ENCODE data around the gene AUTS2. TPM values are rescaled to one million over a fixed set of nuclear protein-coding genes. Genes with fewer than 3 reads are reported as not detected.

Gene AUTS2
- total and polyA plus RNA-seq, 2 donors, result 13.4 to 87.7 TPM

DNA sequence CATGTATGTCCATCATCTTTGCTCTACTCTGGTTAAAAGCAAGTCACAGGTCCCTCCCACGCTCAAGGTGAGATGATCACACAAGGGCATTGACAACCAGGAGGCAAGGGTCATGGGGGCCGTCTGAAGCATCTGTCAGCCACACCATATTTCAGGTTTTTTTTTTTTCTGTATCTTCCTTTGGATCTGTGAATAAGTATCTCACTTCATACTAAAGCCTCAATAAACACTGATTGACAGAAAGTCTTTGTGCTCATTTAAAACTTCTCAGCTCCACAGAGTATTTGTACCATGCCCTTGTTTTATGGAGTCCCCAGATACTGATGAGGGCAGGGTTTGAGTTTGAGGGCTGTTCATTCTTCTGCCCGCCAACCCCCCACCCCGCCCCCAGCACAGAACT is 45.0 kb downstream of the AUTS2 start:
- 92% methylated on average over 4 of the region's 4 CpGs for WGBS
- DNase-seq (ENCODE audit: extremely low spot score), result no peak
- Histone ChIP-seq H3K36me3 (ENCODE audit: insufficient read depth) (no peaks in the 10 kb centered on the region), H3K27ac (ENCODE audit: low read depth) (no peak overlapping the region), H3K4me1 (ENCODE audit: insufficient read depth) (no peaks in the 10 kb centered on the region), H3K4me3 (ENCODE audit: low read depth, low read length) (no peak overlapping the region)

GRCh38 chr7:69643708-69644445 is 45.6 kb downstream of the AUTS2 start:
- Histone ChIP-seq H3K27ac (ENCODE audit: low read depth) (no peak overlapping the region), H3K4me1 (ENCODE audit: insufficient read depth) (no peaks in the 10 kb centered on the region), H3K4me3 (ENCODE audit: low read depth, low read length) (no peak overlapping the region), H3K36me3 (ENCODE audit: insufficient read depth) (no peaks in the 10 kb centered on the region)
- DNase-seq (ENCODE audit: extremely low spot score), result no peak
- 84% methylated on average over 3 of the region's 3 CpGs for WGBS

DNA sequence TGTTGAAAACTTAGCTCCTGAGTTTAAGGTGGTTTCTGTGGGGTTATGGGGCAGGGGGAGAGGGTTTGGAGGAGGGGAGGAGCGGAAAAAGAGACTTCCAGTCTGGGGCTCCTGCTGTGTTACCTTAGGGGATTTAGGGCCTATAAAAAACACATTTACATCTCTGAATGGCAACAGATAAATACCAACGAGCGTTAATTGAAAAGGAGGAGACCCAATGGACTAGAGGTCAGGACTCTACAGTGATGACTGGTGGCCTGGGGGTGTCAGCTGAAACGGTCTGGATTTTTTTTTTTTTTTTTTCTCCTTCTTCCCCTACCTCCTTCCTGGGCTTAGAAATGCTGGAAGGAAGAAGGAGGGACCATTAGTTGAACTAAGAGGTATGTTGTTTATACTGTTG is 47.4 kb downstream of the AUTS2 start:
- no peaks in the 10 kb centered on the region for H3K36me3 ChIP-seq (ENCODE audit: insufficient read depth)
- no peak overlapping the region for H3K4me3 ChIP-seq (ENCODE audit: low read depth, low read length)
- no peaks in the 10 kb centered on the region for H3K4me1 ChIP-seq (ENCODE audit: insufficient read depth)
- DNase-seq (ENCODE audit: extremely low spot score), result no peak
- H3K27ac ChIP-seq (ENCODE audit: low read depth), result no peak overlapping the region
- 73% methylated on average over 4 of the region's 4 CpGs for WGBS

DNA sequence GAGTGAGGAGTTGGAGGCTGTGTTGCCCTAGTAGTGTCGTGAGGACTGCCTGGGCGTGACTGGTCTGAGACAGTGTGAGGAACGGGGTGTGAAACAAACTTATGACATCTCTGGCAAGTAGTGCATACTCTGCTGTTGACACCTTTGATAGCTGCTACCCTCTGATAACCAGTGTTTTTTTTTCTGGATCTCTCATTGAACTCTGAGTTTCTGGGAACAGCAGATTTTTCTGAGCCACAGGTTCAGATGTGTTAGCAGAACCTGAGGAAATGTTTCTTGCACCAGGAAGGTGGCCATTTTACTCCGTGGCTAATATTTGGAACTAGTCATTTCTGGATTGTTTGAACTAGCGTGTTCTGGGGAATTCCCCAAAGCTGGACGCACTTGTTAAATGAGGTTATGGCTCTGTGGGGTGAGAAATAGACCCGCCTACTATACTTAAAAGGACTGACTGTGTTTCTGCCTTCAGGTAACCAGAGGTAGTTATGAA is 52.9 kb downstream of the AUTS2 start:
- H3K4me1 ChIP-seq (ENCODE audit: insufficient read depth), result no peaks in the 10 kb centered on the region
- WGBS, result 91% methylated on average over 7 of the region's 7 CpGs
- DNase-seq (ENCODE audit: extremely low spot score), result no peak
- H3K4me3 ChIP-seq (ENCODE audit: low read depth, low read length), result no peak overlapping the region
- H3K36me3 ChIP-seq (ENCODE audit: insufficient read depth), result no peaks in the 10 kb centered on the region
- H3K27ac ChIP-seq (ENCODE audit: low read depth), result no peak overlapping the region

GRCh38 chr7:69652947-69653701 is 54.8 kb downstream of the AUTS2 start:
- WGBS, result 91% methylated on average over 3 of the region's 3 CpGs
- Histone ChIP-seq H3K4me1 (ENCODE audit: insufficient read depth) (no peaks in the 10 kb centered on the region), H3K4me3 (ENCODE audit: low read depth, low read length) (no peak overlapping the region), H3K27ac (ENCODE audit: low read depth) (no peak overlapping the region), H3K36me3 (ENCODE audit: insufficient read depth) (no peaks in the 10 kb centered on the region)
- DNase-seq (ENCODE audit: extremely low spot score), result no peak

DNA sequence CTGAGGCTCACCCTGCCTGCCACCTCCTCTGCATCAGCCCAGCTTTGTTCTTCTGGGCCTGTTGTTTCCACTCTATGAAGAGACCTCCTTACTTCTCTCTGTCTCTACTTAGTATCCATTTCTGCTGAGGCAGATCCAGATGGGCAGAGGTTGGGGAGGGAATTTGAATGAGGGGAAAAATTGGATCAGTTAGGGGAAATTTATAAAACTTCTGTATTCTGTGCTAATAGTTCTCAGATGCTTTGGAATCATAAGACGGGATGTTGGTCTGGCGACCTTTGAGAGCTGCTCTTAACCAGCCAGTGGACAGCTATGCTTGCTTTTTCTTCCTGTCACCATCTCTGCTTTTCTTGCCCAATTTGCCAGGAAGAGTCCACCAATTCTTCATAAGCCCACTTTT is 55.5 kb downstream of the AUTS2 start:
- WGBS, result 91% methylated on average over 2 of the region's 2 CpGs

DNA sequence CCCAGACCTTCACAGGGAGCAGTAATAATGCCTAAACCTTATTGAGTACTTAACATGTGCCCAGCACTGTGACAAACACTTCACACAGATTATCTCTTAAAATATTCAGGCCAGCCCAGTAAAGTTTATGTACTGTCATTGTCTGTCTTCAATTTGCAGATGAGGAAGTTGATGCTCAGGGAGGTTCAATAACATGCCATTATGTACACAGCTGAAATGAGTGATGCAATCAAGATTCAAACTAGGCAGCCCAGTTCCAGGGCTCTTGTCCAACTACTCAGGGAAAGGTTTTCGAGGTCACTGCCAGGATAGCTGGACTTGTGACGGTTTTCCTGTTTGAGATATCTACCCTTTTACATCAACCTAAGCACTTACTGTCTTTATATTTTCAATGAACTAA is 56.1 kb downstream of the AUTS2 start:
- H3K27ac ChIP-seq (ENCODE audit: low read depth), result no peak overlapping the region
- H3K4me1 ChIP-seq (ENCODE audit: insufficient read depth), result no peaks in the 10 kb centered on the region
- WGBS, result 77% methylated on average over 2 of the region's 2 CpGs
- no peak overlapping the region for H3K4me3 ChIP-seq (ENCODE audit: low read depth, low read length)
- no peaks in the 10 kb centered on the region for H3K36me3 ChIP-seq (ENCODE audit: insufficient read depth)
- DNase-seq (ENCODE audit: extremely low spot score), result no peak

More for the DNA sequence above, 55.5 kb downstream of the AUTS2 start:
- Histone ChIP-seq H3K27ac (ENCODE audit: low read depth) (no peak overlapping the region), H3K4me3 (ENCODE audit: low read depth, low read length) (no peak overlapping the region), H3K4me1 (ENCODE audit: insufficient read depth) (no peaks in the 10 kb centered on the region), H3K36me3 (ENCODE audit: insufficient read depth) (no peaks in the 10 kb centered on the region)
- DNase-seq (ENCODE audit: extremely low spot score), result no peak

DNA sequence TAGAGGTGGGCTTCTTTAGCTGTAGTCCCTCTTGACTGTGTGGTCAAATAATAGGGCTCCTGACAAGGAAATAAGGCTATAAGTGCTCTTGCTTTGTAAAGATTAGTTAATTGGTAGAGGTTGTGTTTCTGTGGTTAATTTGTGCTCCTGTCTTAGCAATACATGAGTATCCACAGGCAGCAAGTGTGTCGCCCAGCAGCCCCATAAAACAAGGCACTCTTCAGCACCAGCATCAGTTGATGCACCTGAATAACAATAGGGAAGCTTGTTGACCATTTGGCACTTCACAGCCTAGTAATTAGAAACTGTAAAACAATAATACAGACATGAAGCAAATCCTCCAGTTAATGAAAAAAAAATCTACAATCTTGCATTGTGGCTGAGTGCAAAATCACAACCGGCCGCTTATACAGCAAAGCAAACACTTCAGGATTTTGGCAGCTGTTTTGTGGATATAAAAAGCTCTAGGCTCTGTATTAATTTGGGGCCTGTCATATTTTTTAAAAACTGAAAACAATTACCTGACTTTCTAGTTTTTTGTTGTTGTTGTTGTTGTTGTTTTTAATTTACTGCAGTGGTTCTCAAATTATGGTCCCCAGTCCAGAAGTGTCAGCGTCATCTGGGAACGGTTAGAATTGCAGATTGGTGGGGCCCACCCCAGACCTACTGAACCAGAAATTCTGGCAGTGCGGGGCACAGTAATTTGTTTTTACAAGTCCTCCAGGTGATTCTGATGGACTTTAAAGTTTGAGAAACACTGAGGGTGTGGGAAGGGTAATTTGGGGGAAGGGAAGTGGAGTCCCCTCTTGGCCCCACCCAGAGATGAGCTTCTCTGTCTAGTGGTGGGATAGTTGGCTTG is 56.8 kb downstream of the AUTS2 start:
- Histone ChIP-seq H3K27ac (ENCODE audit: low read depth) (no peak overlapping the region), H3K4me1 (ENCODE audit: insufficient read depth) (no peaks in the 10 kb centered on the region), H3K4me3 (ENCODE audit: low read depth, low read length) (no peak overlapping the region), H3K36me3 (ENCODE audit: insufficient read depth) (no peaks in the 10 kb centered on the region)
- no peak for DNase-seq (ENCODE audit: extremely low spot score)
- WGBS, result 69% methylated on average over 6 of the region's 6 CpGs

DNA sequence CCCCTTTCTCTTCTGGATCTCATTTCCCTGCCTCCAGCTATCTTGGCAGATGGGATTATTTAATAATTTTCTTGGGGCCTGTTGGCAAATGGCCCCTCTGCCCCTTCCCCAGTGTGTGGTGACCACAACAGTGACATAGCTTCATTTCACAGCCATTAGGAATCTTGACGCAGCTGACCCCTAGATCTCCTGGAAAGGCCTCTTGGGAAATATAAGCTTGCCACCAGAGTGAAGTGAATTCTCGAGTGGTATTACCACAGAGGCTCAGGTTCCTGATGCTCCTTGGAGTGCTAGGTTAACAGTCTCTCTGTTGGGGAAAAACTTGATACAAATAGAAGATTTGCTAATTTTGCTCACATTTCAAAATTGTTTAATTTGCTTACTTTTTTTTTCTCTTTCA is 57.8 kb downstream of the AUTS2 start:
- WGBS, result 93% methylated on average over 2 of the region's 2 CpGs
- no peak overlapping the region for H3K27ac ChIP-seq (ENCODE audit: low read depth)

GRCh38 chr7:69656890-69657289 is 58.6 kb downstream of the AUTS2 start:
- no peak overlapping the region for H3K4me3 ChIP-seq (ENCODE audit: low read depth, low read length)
- H3K27ac ChIP-seq (ENCODE audit: low read depth), result no peak overlapping the region
- no peak for DNase-seq (ENCODE audit: extremely low spot score)
- no peaks in the 10 kb centered on the region for H3K36me3 ChIP-seq (ENCODE audit: insufficient read depth)
- 15% methylated on average over 5 of the region's 5 CpGs for WGBS
- no peaks in the 10 kb centered on the region for H3K4me1 ChIP-seq (ENCODE audit: insufficient read depth)

More for the DNA sequence above, 57.8 kb downstream of the AUTS2 start:
- no peaks in the 10 kb centered on the region for H3K4me1 ChIP-seq (ENCODE audit: insufficient read depth)
- no peak overlapping the region for H3K4me3 ChIP-seq (ENCODE audit: low read depth, low read length)
- DNase-seq (ENCODE audit: extremely low spot score), result no peak
- no peaks in the 10 kb centered on the region for H3K36me3 ChIP-seq (ENCODE audit: insufficient read depth)

DNA sequence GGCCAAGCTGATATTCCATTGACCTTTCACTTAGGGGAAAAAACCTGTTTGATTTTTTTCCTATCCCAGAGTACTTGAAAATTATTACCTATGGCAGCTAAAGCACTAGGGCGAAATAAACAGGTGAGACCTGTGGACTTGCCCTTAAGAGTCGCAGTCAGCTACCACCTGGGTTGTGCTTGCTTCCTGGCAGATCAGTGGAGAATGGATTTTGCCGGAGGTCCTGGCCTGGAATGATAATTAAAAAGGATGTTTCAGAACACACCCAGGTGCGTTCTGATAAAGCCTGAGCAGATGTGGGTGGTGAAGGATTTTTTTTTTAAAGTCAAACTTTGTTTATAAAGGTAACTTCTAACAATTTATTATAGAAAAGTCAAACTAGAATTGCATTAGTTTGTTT is 59.1 kb downstream of the AUTS2 start:
- Histone ChIP-seq H3K27ac (ENCODE audit: low read depth) (no peak overlapping the region), H3K4me1 (ENCODE audit: insufficient read depth) (no peaks in the 10 kb centered on the region), H3K4me3 (ENCODE audit: low read depth, low read length) (no peak overlapping the region), H3K36me3 (ENCODE audit: insufficient read depth) (no peaks in the 10 kb centered on the region)
- WGBS, result 91% methylated on average over 4 of the region's 4 CpGs
- DNase-seq (ENCODE audit: extremely low spot score), result no peak

- 89% methylated on average over 3 of the region's 3 CpGs for WGBS
- no peak overlapping the region for H3K4me3 ChIP-seq (ENCODE audit: low read depth, low read length)
- H3K4me1 ChIP-seq (ENCODE audit: insufficient read depth), result no peaks in the 10 kb centered on the region
- H3K27ac ChIP-seq (ENCODE audit: low read depth), result no peak overlapping the region
- DNase-seq (ENCODE audit: extremely low spot score), result no peak
- no peaks in the 10 kb centered on the region for H3K36me3 ChIP-seq (ENCODE audit: insufficient read depth)
Observed at GRCh38 chr7:69657985-69658384, 59.7 kb downstream of the AUTS2 start.

- Histone ChIP-seq H3K4me3 (ENCODE audit: low read depth, low read length) (no peak overlapping the region), H3K4me1 (ENCODE audit: insufficient read depth) (no peaks in the 10 kb centered on the region), H3K36me3 (ENCODE audit: insufficient read depth) (no peaks in the 10 kb centered on the region), H3K27ac (ENCODE audit: low read depth) (no peak overlapping the region)
- WGBS, result 57% methylated on average over 2 of the region's 2 CpGs
- no peak for DNase-seq (ENCODE audit: extremely low spot score)
Observed at GRCh38 chr7:69659983-69660382, 61.7 kb downstream of the AUTS2 start.
